Measurements from ENCODE around the gene BEST4. TPM values are rescaled to one million over a fixed set of nuclear protein-coding genes. Genes with fewer than 3 reads are reported as not detected.
A peak's percentile ranks its signal among the peaks of the same experiment; 100 is the strongest.

Gene BEST4
- total RNA-seq, 2 experiments from 2014 or later = 0.44 to 3.1 TPM

DNA sequence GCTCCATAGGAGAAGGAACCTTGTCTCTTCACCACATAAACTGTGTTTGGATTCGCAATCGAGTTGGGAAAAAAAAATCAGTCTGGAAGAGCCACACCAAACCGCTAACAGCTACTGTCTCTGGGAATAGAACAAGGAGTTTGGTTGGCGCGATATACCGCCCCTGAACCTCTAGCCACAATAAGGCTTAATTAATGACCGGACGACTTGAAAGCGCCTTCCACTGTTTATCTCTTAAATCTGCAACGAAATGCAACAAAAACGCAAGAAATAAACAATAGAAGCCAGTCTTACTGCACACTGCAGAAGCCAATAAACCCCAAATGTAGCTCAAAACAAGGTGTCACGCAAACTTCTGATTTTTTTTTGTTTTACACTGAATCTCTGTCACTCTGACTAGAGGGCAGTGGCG is 31.2 kb upstream of the BEST4 start:
- no TSS peak for BruUV-seq (replicated peaks)

DNA sequence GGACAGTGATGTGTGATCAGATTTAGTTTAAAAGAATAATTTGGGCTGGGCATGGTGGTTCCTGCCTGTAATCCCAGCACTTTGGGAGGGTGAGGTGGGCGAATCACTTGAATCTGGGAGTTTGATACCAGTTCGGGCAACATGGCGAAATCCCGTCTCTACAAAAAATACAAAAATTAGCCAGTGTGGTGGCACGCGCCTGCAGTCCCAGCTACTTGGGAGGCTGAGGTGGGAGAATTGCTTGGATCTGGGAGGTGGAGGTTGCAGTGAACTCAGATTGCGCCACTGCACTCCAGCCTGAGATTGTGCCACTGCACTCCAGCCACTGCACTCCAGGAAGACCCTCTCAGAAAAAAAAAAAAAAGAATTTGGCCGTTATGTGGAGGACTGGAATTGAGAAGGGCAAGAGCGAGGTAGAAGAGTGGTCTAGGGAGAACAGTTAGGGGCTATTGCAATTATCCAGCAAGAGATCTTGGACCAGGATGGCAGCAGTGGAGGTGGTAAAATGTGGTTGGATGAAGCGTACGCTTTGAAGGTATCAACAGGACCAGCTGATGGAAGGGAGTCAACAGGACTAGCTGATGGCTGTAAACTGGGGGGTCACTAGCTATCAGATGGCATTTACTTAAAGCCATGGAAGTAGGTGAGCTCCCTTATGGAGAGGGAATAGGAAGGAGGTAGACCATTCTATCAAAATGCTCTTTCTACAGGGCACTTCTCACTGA is 30.0 kb upstream of the BEST4 start:
- no TSS peak for BruUV-seq (replicated peaks)
- H3K4me3 ChIP-seq (ENCODE audit: low read depth, low read length, poor library complexity, severe bottlenecking) = no peak overlapping the region
- H3K36me3 ChIP-seq (ENCODE audit: insufficient read depth, low read length) = no peaks in the 10 kb centered on the region
- intact Hi-C loops (cut with micrococcal nuclease; ENCODE audit: unreplicated experiment) = loop anchor here (2.0 kb wide), 1 partner anchor 19 kb away; no protein-coding TSS in a partner anchor
- CTCF ChIA-PET (ENCODE audit: unreplicated experiment) = interaction anchor here (1.4 kb wide), 1 partner anchor 9 kb away, joined by 6 read pairs; no protein-coding TSS in a partner anchor
- H3K4me1 ChIP-seq (ENCODE audit: insufficient read depth, low read length, poor library complexity, severe bottlenecking) = peaks cover 37% of the 10 kb centered on the region
- TF ChIP-seq, protein P1, sequence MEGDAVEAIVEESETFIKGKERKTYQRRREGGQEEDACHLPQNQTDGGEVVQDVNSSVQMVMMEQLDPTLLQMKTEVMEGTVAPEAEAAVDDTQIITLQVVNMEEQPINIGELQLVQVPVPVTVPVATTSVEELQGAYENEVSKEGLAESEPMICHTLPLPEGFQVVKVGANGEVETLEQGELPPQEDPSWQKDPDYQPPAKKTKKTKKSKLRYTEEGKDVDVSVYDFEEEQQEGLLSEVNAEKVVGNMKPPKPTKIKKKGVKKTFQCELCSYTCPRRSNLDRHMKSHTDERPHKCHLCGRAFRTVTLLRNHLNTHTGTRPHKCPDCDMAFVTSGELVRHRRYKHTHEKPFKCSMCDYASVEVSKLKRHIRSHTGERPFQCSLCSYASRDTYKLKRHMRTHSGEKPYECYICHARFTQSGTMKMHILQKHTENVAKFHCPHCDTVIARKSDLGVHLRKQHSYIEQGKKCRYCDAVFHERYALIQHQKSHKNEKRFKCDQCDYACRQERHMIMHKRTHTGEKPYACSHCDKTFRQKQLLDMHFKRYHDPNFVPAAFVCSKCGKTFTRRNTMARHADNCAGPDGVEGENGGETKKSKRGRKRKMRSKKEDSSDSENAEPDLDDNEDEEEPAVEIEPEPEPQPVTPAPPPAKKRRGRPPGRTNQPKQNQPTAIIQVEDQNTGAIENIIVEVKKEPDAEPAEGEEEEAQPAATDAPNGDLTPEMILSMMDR (conservative IDR thresholded peaks at IDR 0.05; ENCODE audit: low read length) = no peak
- no peak for TF ChIP-seq EZH2phosphoT487 (IDR thresholded peaks at IDR 0.05; ENCODE audit: borderline replicate concordance, low read depth, low read length)
- no peaks in the 10 kb centered on the region for H3K9me3 ChIP-seq (ENCODE audit: low read length)
- POLR2A ChIA-PET = interaction anchor here (0.9 to 6.7 kb wide), 8 partner anchors 8 to 193 kb away, joined by 3 to 83 read pairs (median 18); partner anchors contain the start of genes BTBD19, HECTD3 and RNU5D-1
- no peaks in the 10 kb centered on the region for H3K79me2 ChIP-seq (ENCODE audit: insufficient read depth, low read depth, low read length)
- no peak for DNase-seq (ENCODE audit: low spot score)
- H4K20me1 ChIP-seq (ENCODE audit: insufficient read depth, low read length) = no peaks in the 10 kb centered on the region
- no peaks in the 10 kb centered on the region for H3K9me2 ChIP-seq (ENCODE audit: insufficient read depth, low read length)
- H3K4me2 ChIP-seq (ENCODE audit: low read length) = 0 out of 2 replicates have a peak overlapping the region, but pooled peaks have one; percentile 92
- no peak overlapping the region for H2AFZ ChIP-seq (ENCODE audit: low read length)
- no peak overlapping the region for H3K27ac ChIP-seq (ENCODE audit: low read depth, low read length, poor library complexity, severe bottlenecking)

More for the DNA sequence above, 31.2 kb upstream of the BEST4 start:
- Histone ChIP-seq H3K4me3 (ENCODE audit: low read depth, low read length, poor library complexity, severe bottlenecking) (peak overlapping the region; percentile 67), H3K9me2 (ENCODE audit: insufficient read depth, low read length) (no peaks in the 10 kb centered on the region), H3K36me3 (ENCODE audit: insufficient read depth, low read length) (no peaks in the 10 kb centered on the region), H3K4me2 (ENCODE audit: low read length) (peak overlapping the region; percentile 92), H3K4me1 (ENCODE audit: insufficient read depth, low read length, poor library complexity, severe bottlenecking) (peaks cover 37% of the 10 kb centered on the region), H2AFZ (ENCODE audit: low read length) (peak overlapping the region; percentile 70), H3K27ac (ENCODE audit: low read depth, low read length, poor library complexity, severe bottlenecking) (peak overlapping the region; percentile 93), H3K79me2 (ENCODE audit: insufficient read depth, low read depth, low read length) (no peaks in the 10 kb centered on the region), H4K20me1 (ENCODE audit: insufficient read depth, low read length) (no peaks in the 10 kb centered on the region), H3K9me3 (ENCODE audit: low read length) (no peaks in the 10 kb centered on the region)
- ChIA-PET CTCF (ENCODE audit: unreplicated experiment) (interaction anchor here (1.4 to 1.6 kb wide), 2 partner anchors 10 to 19 kb away, joined by 4 to 6 read pairs; partner anchors contain the start of gene PLK3), POLR2A (interaction anchor here (0.7 to 6.7 kb wide), 18 partner anchors 10 to 192 kb away, joined by 3 to 83 read pairs (median 4); partner anchors contain the start of genes BTBD19, HECTD3, PLK3 and RNU5D-1)
- intact Hi-C loops (cut with micrococcal nuclease; ENCODE audit: unreplicated experiment) = loop anchor here (1.0 to 2.0 kb wide), 4 partner anchors 20 to 98 kb away; partner anchors contain the start of gene RNU5D-1
- no peak for DNase-seq (ENCODE audit: low spot score)
- TF ChIP-seq, protein P1 (conservative IDR thresholded peaks at IDR 0.05; ENCODE audit: low read length) = peak; percentile 55
- no peak for TF ChIP-seq EZH2phosphoT487 (IDR thresholded peaks at IDR 0.05; ENCODE audit: borderline replicate concordance, low read depth, low read length)
